ENCODE measurements around the gene AIFM2.

AIFM2 gene

DNA sequence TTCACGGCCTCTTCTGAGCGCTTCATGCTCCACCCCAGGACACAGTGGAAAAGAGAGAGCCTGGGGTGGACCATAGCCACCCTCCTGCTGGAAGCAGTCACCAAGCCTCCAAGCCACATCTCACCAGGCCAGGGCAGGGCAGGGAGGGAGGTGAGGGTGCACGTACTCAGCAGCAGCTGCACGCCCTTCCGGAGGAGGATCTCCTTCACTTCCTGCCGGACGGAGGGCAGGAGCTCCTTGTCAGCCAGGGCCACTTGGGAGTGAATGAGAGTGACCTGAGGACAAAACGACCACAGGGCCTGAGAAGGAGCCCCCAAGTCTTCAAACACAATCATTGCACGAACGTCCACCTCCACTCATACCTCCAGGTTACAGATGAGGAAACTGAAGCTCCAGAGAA lies 15.0 kb downstream of the AIFM2 start:
- Histone ChIP-seq H3K27ac (ENCODE audit: low read depth, low read length) (no peak overlapping the region), H3F3A (ENCODE audit: control insufficient read depth, insufficient read depth) (no peaks in the 10 kb centered on the region; the same call in 1 of the 2 replicates), H4K20me1 (ENCODE audit: control insufficient read depth, insufficient read depth, low read depth, low read length) (no peaks in the 10 kb centered on the region), H3K79me2 (ENCODE audit: control insufficient read depth, low read length) (no peaks in the 10 kb centered on the region), H3K4me1 (ENCODE audit: control insufficient read depth, low read length) (peaks cover 3% of the 10 kb centered on the region; the same call in 1 of the 2 replicates), H3K9me2 (replicated peaks; ENCODE audit: control insufficient read depth, low read length) (no peaks in the 10 kb centered on the region), H3K4me2 (ENCODE audit: low read length) (no peak overlapping the region), H3K36me3 (ENCODE audit: control insufficient read depth, low read length) (peaks cover 6% of the 10 kb centered on the region; the same call in 1 of the 2 replicates), H3K4me3 (ENCODE audit: low read length) (no peak overlapping the region), H3K27me3 (ENCODE audit: control insufficient read depth, low read length) (no peaks in the 10 kb centered on the region), H3K9me3 (ENCODE audit: control insufficient read depth, insufficient read depth, low read length) (no peaks in the 10 kb centered on the region)
- TF ChIP-seq, protein P1, sequence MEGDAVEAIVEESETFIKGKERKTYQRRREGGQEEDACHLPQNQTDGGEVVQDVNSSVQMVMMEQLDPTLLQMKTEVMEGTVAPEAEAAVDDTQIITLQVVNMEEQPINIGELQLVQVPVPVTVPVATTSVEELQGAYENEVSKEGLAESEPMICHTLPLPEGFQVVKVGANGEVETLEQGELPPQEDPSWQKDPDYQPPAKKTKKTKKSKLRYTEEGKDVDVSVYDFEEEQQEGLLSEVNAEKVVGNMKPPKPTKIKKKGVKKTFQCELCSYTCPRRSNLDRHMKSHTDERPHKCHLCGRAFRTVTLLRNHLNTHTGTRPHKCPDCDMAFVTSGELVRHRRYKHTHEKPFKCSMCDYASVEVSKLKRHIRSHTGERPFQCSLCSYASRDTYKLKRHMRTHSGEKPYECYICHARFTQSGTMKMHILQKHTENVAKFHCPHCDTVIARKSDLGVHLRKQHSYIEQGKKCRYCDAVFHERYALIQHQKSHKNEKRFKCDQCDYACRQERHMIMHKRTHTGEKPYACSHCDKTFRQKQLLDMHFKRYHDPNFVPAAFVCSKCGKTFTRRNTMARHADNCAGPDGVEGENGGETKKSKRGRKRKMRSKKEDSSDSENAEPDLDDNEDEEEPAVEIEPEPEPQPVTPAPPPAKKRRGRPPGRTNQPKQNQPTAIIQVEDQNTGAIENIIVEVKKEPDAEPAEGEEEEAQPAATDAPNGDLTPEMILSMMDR (IDR thresholded peaks at IDR 0.05; ENCODE audit: low read depth, low read length, poor library complexity, severe bottlenecking) = no peak
- TF ChIP-seq EZH2phosphoT487 (IDR thresholded peaks at IDR 0.05; ENCODE audit: borderline replicate concordance, low read length) = no peak

GRCh38 chr10:70115948-70116682 lies 16.5 kb downstream of the AIFM2 start:
- Histone ChIP-seq H3K9me3 (ENCODE audit: control insufficient read depth, insufficient read depth, low read length) (no peaks in the 10 kb centered on the region), H3K4me3 (ENCODE audit: low read length) (no peak overlapping the region), H3K4me2 (ENCODE audit: low read length) (no peak overlapping the region), H3K36me3 (ENCODE audit: control insufficient read depth, low read length) (peaks cover 6% of the 10 kb centered on the region; the same call in 1 of the 2 replicates), H3K79me2 (ENCODE audit: control insufficient read depth, low read length) (no peaks in the 10 kb centered on the region), H3K9me2 (replicated peaks; ENCODE audit: control insufficient read depth, low read length) (no peaks in the 10 kb centered on the region), H3F3A (ENCODE audit: control insufficient read depth, insufficient read depth) (no peaks in the 10 kb centered on the region; the same call in 1 of the 2 replicates), H3K27me3 (ENCODE audit: control insufficient read depth, low read length) (no peaks in the 10 kb centered on the region), H3K27ac (ENCODE audit: low read depth, low read length) (no peak overlapping the region), H3K4me1 (ENCODE audit: control insufficient read depth, low read length) (peaks cover 3% of the 10 kb centered on the region; the same call in 1 of the 2 replicates), H4K20me1 (ENCODE audit: control insufficient read depth, insufficient read depth, low read depth, low read length) (no peaks in the 10 kb centered on the region)
- no peak for TF ChIP-seq EZH2phosphoT487 (IDR thresholded peaks at IDR 0.05; ENCODE audit: borderline replicate concordance, low read length)
- TF ChIP-seq, protein P1 (IDR thresholded peaks at IDR 0.05; ENCODE audit: low read depth, low read length, poor library complexity, severe bottlenecking) = peak; percentile 99

- Histone ChIP-seq H3K36me3 (ENCODE audit: control insufficient read depth, low read length) (peaks cover 6% of the 10 kb centered on the region; the same call in 1 of the 2 replicates), H3K4me1 (ENCODE audit: control insufficient read depth, low read length) (peaks cover 3% of the 10 kb centered on the region; the same call in 1 of the 2 replicates), H4K20me1 (ENCODE audit: control insufficient read depth, insufficient read depth, low read depth, low read length) (no peaks in the 10 kb centered on the region), H3K27ac (ENCODE audit: low read depth, low read length) (no peak overlapping the region), H3K27me3 (ENCODE audit: control insufficient read depth, low read length) (no peaks in the 10 kb centered on the region), H3K9me3 (ENCODE audit: control insufficient read depth, insufficient read depth, low read length) (no peaks in the 10 kb centered on the region), H3K4me2 (ENCODE audit: low read length) (no peak overlapping the region), H3K9me2 (replicated peaks; ENCODE audit: control insufficient read depth, low read length) (no peaks in the 10 kb centered on the region), H3K4me3 (ENCODE audit: low read length) (no peak overlapping the region), H3F3A (ENCODE audit: control insufficient read depth, insufficient read depth) (no peaks in the 10 kb centered on the region; the same call in 1 of the 2 replicates), H3K79me2 (ENCODE audit: control insufficient read depth, low read length) (no peaks in the 10 kb centered on the region)
- no peak for TF ChIP-seq EZH2phosphoT487 (IDR thresholded peaks at IDR 0.05; ENCODE audit: borderline replicate concordance, low read length)
- TF ChIP-seq, protein P1 (IDR thresholded peaks at IDR 0.05; ENCODE audit: low read depth, low read length, poor library complexity, severe bottlenecking) = no peak
Measured at GRCh38 chr10:70114902-70115301, 17.7 kb downstream of the AIFM2 start.

Data from DOHH2 (cell line).